GM21381 (cell line): Measurements from ENCODE around the gene RASA3.
A peak's percentile ranks its signal among the peaks of the same experiment; 100 is the strongest.
"Not testable (repeated sequence)": the region's sequence is repeated elsewhere in the genome, so short reads cannot be mapped to it uniquely, and the experiment has no call there.

Experiments used
- ATAC-seq: cut with Tn5 transposase; IDR thresholded peaks from one replicate; pipeline ENCODE4 v1.9.1; 2021; ENCODE audit warnings: mild to moderate bottlenecking, moderate library complexity; ENCODE audit not compliant: unreplicated experiment

The RASA3 gene

DNA sequence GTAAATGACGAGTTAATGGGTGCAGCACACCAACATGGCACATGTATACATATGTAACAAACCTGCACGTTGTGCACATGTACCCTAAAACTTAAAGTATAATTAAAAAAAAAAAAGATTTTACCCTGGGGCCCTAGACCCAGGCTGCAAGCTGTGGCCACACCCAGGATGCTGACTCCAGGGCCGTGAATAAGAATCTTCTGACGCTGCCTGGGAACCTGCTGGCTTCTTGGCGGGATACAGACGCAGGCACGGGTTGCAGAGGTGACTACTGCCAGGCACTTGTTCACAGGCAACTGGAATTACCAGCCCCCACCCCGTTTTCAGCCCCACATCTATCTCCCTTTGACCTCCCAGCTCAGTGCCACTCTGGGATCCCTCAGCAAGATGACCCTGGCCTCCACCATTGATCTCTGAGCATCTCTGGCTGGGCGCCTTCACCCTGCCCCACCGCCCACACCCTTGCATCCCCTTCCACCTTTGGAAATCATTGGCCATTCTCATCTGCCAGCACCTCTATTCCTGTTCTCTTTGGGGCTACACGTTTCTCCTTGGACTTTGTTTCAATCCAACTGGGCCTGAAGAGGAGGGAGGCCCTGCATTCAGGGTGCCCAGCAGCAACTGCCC, 25.6 kb upstream of the RASA3 start:
- no peak for ATAC-seq

DNA sequence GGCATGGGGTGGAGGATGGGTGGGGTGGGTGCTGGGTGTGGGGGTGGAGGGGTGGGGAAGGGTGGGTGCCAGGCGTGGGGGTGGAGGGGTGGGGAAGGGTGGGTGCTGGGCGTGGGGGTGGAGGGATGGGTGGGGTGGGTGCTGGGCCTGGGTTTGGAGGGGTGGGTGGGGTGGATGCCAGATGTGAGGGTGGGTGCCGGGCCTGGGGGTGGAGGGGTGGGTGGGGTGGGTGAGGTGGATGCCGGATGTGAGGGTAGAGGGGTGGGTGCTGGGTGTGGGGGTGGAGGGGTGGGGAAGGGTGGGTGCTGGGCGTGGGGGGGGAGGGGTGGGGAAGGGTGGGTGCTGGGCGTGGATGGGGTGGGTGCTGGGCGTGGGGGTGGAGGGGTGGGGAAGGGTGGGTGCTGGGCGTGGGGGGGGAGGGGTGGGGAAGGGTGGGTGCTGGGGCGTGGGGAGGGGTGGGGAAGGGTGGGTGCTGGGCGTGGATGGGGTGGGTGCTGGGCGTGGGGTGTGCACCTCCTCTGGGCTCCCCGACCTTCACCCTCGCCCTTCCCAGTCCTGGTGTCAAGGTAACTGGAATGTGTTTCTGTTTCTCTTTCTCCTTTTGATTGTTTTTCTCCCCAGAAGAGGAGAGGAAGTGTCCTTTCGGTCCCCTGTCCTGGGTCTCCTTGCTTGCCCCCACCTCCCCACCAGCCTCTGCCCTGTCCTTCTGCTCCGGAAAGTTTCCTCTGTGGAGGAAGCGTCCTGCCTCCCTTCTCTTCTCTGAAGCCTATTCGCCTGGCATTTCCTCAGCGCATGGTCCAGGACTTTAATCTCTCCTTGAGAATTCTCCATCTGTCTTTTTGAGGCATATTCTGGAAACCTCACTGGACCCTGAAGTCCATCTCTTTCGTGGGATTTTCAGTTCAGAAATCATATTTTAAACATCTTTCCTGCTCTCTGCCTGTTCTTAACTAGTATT, 23.8 kb upstream of the RASA3 start:
- ATAC-seq = no peak

DNA sequence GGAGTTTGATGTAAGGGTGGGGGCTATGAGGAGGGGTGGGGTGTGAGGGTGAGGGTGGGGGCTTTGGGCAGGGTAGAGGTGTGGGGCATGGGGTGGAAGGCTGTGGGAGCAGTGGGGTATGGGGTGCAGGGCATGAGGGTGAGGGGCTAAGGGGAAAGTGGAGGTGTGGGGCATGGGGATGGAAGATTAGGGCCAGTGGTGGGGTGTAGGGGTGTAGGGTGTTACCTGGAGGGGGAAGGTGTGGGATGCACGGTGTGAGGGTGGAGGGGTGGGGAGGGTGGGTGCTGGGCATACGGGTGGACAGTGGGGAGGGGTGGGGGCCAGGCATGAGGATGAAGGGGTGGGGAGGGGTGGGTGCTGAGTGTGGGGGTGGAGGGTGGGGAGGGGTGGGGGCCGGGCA, 22.9 kb upstream of the RASA3 start:
- ATAC-seq = no peak

- no peak for ATAC-seq
Measured at GRCh38 chr13:114154476-114154875, 22.1 kb upstream of the RASA3 start.

DNA sequence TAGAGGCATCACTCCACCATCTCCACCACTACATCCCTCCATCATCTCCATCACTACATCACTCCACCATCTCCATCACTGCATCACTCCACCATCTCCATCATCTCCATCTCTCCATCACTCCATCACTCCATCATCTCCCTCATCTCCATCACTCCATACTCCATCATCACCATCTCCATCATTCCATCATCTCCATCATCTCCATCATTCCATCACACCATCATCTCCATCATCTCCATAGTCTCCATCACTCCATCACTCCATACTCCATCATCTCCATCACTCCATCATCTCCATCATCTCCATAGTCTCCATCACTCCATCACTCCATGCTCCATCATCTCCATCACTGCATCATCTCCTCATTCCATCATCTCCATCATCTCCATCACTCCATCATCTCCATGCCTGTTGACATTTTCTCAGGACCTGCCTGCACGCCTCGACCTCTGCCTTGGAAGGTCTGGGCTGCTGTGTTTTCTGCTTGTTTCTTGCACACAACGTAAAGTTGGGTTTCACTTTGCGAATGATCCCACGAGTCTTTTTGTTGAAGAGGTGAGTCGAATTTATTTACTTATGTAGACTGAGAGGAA, 21.2 kb upstream of the RASA3 start:
- no peak for ATAC-seq

- no peak for ATAC-seq
Measured at GRCh38 chr13:114152831-114153371, 20.5 kb upstream of the RASA3 start.

- ATAC-seq = no peak
Measured at GRCh38 chr13:114152285-114152645, 19.8 kb upstream of the RASA3 start.

GRCh38 chr13:114151565-114152284, 19.3 kb upstream of the RASA3 start:
- no peak for ATAC-seq

DNA sequence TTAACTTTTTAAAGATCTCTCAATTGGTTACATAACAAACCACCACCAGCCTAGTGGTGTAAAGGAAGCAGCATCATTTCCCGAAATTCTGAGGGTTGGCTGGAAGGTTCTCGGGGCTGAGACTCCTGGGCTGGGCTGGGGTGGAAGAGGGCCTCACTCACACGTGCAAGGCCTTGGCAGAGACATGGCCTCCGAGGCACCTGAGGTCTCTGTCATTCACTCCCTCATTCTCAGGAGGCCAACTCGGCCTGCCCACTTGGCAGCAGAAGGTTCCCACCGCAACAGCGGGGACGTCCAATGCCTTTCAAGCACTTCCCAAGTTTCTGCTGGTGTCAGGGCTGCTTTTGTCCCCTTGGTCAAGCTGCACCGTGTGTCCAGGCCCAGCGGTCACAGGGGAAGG, 18.6 kb upstream of the RASA3 start:
- ATAC-seq = no peak

DNA sequence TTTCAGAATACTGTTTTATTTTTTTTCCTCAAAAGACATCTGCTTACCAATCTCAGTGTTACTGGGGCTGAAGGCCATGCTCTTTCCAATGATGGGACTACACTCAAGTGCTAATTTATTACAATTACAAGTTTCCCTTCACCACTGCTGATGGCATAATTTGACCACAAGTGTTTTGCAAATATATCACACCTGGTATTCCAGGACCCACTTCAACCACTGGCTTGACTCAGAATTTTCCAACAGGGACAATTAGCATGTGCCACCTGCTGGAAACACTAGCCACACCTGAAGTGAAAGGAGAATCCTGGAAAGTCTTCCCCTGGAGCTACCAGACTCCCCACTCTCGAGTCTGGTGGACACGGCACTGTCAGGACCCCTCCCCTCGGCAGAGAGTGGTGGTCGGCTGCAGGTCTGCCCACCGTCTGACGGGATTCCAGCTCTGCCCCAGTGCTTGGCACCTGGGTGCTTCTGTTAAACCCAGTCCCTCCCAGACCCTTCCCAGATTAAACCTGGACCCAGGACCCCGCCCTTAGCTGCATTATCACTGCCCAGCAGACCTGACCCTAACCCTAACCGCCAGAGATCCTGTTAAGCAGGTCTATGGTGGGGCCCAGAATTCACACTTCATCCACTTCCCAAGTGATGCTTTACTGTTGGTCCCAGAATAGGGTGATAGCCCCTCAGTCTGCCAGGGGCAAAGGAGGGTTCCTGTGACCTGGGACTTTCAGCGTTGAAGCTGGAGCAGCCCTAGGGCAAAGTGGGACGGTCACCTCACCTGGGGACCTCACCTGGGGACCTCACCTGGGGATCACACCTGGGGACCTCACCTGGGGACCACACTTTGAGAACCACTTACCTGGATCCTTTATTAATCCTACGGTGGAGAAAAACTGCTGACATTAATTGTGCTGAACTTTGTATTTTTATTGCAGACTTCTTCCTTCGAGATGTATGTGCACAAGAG, 17.6 kb upstream of the RASA3 start:
- ATAC-seq = no peak

DNA sequence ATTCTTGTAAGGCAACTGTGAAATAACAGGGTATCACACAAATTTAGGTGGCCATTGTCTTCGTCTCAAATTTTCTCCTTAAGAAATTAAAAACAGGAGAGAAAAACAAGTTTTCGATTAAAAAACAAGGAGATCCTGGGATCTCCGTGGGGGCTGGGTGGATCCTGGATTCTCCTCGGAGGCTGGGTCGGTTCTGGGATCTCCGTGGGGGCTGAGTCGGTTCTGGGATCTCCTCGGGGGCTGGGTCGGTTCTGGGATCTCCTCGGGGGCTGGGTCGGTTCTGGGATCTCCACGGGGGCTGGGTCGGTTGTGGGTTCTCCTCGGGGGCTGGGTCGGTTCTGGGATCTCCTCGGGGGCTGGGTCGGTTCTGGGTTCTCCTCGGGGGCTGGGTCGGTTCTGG, 16.5 kb upstream of the RASA3 start:
- not testable (repeated sequence) for ATAC-seq

DNA sequence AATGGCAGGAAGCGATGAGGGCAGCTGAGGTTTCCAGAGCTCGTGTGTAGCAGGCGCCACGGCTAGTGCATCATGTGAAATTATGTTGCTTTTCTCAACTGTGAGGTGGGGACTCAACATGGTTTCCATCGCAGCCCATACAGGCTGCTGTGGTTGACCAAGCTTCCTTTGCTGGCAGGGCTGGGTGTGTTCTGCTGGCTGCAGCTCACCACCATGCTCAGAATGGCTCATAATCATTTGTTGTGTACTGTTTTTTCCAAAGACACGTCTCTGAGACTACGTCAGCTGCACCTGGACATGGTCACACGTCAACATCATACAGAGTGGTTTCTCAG, 16.1 kb upstream of the RASA3 start:
- peak; percentile 78 for ATAC-seq

- ATAC-seq = peak; percentile 33
Measured at GRCh38 chr13:114147803-114148520, 15.5 kb upstream of the RASA3 start.

GRCh38 chr13:114146629-114147028, 14.2 kb upstream of the RASA3 start:
- ATAC-seq = no peak

DNA sequence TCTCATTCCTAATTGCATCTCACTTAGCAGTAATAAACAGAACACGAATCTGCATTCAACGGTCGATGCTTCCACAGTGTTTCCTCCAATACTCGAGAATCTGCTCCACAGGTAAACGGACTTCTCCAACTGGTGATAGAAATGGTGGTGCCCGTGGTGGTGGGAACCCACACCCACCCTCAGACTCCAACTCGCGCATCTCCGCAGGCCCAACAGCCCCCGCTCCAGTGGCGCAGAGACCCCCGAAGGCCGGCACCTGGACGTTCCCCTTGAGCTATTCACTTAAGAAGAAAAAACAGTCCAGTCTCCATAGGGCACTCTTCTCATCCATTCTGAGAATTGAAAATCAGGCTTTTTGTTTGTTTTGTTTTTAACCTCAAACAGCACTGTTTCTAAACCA, 13.8 kb upstream of the RASA3 start:
- ATAC-seq = no peak

DNA sequence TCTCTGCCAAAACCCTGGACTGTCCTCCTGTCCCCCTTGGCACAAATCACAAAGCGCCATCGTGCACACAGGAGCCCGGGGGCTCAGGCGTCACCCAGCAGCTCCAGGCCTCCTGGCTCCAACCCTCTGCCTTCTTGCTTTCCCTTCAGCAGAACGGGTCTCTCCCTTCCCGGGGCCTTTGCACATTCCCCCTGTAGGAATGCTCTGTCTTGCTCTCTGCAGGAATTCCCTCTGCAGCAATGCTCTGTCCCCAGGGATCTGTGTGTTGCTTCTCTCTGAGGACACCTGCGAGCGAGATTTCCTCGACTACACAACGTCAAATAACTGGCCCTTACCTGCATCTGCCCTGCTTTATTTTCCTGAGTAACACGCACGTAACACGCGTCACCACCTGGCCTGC, 13.3 kb upstream of the RASA3 start:
- ATAC-seq = no peak

- no peak for ATAC-seq
Measured at GRCh38 chr13:114145256-114145655, 12.8 kb upstream of the RASA3 start.

GRCh38 chr13:114144606-114145244, 12.3 kb upstream of the RASA3 start:
- ATAC-seq = no peak
